K562 (cell line): ENCODE data around the gene KDF1. TPM values are rescaled to one million over a fixed set of nuclear protein-coding genes. Genes with fewer than 3 reads are reported as not detected.
A peak's percentile ranks its signal among the peaks of the same experiment; 100 is the strongest.

Experiments
- ARID4B ChIP-seq: sonication (generic); formaldehyde crosslinking; IDR thresholded peaks from 2 replicates; pipeline ENCODE4 v1.8.0; 2022; ENCODE audit warnings: mild to moderate bottlenecking, missing genetic modification reagents
- CBX2 ChIP-seq: fragments of 200-600 bp; sonication (generic); IDR thresholded peaks from one replicate; pipeline ENCODE4 v1.6.1; 2012; ENCODE audit warnings: mild to moderate bottlenecking, low read length, inconsistent platforms; ENCODE audit not compliant: insufficient read depth, poor library complexity, severe bottlenecking
- CHD4 ChIP-seq: fragments of 200-600 bp; sonication (generic); IDR thresholded peaks from 3 replicates; pipeline ENCODE4 v1.6.1; 2012; ENCODE audit warnings: low read depth, mild to moderate bottlenecking, mixed read lengths, low read length, inconsistent platforms; ENCODE audit not compliant: insufficient read depth, insufficient replicate concordance, poor library complexity, severe bottlenecking
- ELF1 ChIP-seq: fragments of 200-800 bp; sonication (Bioruptor generic); IDR thresholded peaks from 2 replicates; pipeline ENCODE4 v1.6.1; 2016; ENCODE audit warnings: missing genetic modification characterization, missing compliant biosample characterization
- GABPA ChIP-seq: fragments of 200-800 bp; sonication (Bioruptor generic); conservative IDR thresholded peaks from 2 replicates; pipeline ENCODE4 v1.6.1; 2016; ENCODE audit warnings: low read depth, missing genetic modification characterization, missing compliant biosample characterization
- HDAC2 ChIP-seq: fragments of 450-650 bp; IDR thresholded peaks from 2 replicates; pipeline ENCODE4 v1.6.1; 2016; ENCODE audit warnings: mild to moderate bottlenecking
- HES1 ChIP-seq: fragments of 450-650 bp; IDR thresholded peaks from 2 replicates; pipeline ENCODE4 v1.6.1; 2016; ENCODE audit warnings: low read depth, mild to moderate bottlenecking, moderate library complexity
- HMGXB4 ChIP-seq: sonication (generic); formaldehyde crosslinking; IDR thresholded peaks from 2 replicates; pipeline ENCODE4 v1.8.1; 2023; ENCODE audit warnings: mild to moderate bottlenecking, missing genetic modification reagents
- KAT7 ChIP-seq: sonication (generic); formaldehyde crosslinking; IDR thresholded peaks from 2 replicates; pipeline ENCODE4 v1.8.0; 2022; ENCODE audit warnings: missing genetic modification reagents, mild to moderate bottlenecking, borderline replicate concordance
- NUFIP1 ChIP-seq: fragments of 450-650 bp; IDR thresholded peaks from 2 replicates; pipeline ENCODE4 v1.6.1; 2018; ENCODE audit not compliant: partially characterized antibody
- SMARCE1 ChIP-seq: fragments of 450-650 bp; IDR thresholded peaks from 2 replicates; pipeline ENCODE4 v1.7.1; 2016; ENCODE audit warnings: mild to moderate bottlenecking
- SNIP1 ChIP-seq: fragments of 450-650 bp; IDR thresholded peaks from 2 replicates; pipeline ENCODE4 v1.7.1; 2017; ENCODE audit warnings: low read depth, mild to moderate bottlenecking
- SRSF7 ChIP-seq: fragments of 200-400 bp; formaldehyde crosslinking; optimal IDR thresholded peaks from 2 replicates; pipeline ENCODE3; 2017; ENCODE audit warnings: mild to moderate bottlenecking, low read depth, low read length
- TARDBP ChIP-seq: fragments of 450-650 bp; IDR thresholded peaks from 2 replicates; pipeline ENCODE4 v1.6.1; 2016
- ZNF165 ChIP-seq: fragments of 250-450 bp; sonication (Bioruptor Pico); IDR thresholded peaks from 2 replicates; pipeline ENCODE4 v1.4.0; 2020; ENCODE audit warnings: borderline replicate concordance
- ZNF232 ChIP-seq: sonication (generic); formaldehyde crosslinking; IDR thresholded peaks from 2 replicates; pipeline ENCODE4 v1.8.0; 2022; ENCODE audit warnings: mild to moderate bottlenecking, missing genetic modification reagents
- ZNF316 ChIP-seq: fragments of 450-650 bp; IDR thresholded peaks from 2 replicates; pipeline ENCODE4 v1.6.1; 2016
- ZNF347 ChIP-seq: fragments of 450-650 bp; formaldehyde crosslinking; IDR thresholded peaks from 2 replicates; pipeline ENCODE4 v1.4.0; 2020; ENCODE audit warnings: low read depth, mild to moderate bottlenecking, moderate library complexity
- ZNF830 ChIP-seq: fragments of 250-450 bp; sonication (Bioruptor Pico); IDR thresholded peaks from 2 replicates; pipeline ENCODE4 v1.5.0; 2021; ENCODE audit warnings: mild to moderate bottlenecking
- polyA plus RNA-seq, 8 experiments: library from polyadenylated mRNA; depleted of rRNA in 4 of 8; stranded (reverse) in 5 of 8; unstranded in 3 of 8; fragments of >200 nt; fragmentation: Nextera tagmentation in 2 of 8; fragmentation: Illumina TruSeq in 1 of 8; extraction: Ambion mirVana in 2 of 8; extraction: Trizol in 1 of 8; gene quantifications; 2 replicates each; pipeline versions ENCODE4 v1.2.1 to v1.2.3, GENCODE V29; 2011 to 2014; ENCODE audit warnings: inconsistent platforms in 1 of 8, missing spikeins in 1 of 8
- total RNA-seq, 7 experiments: library from RNA; depleted of rRNA in 6 of 7; stranded (reverse); fragments of >200 nt in 6 of 7; fragmentation: Illumina TruSeq in 2 of 7; extraction: Trizol in 2 of 7; gene quantifications; 2 replicates each; pipeline versions ENCODE4 v1.2.1 to v1.2.3, GENCODE V29; 2011 to 2021; ENCODE audit warnings: low replicate concordance in 1 of 7
- TF ChIP-seq, protein P1 (sequence below): fragments of 450-650 bp; IDR thresholded peaks from 2 replicates; pipeline ENCODE4 v1.6.1; 2014; ENCODE audit warnings: low read depth, mild to moderate bottlenecking, moderate library complexity, borderline replicate concordance

KDF1 gene
- total and polyA plus RNA-seq, 9 of the 15 experiments (the other 6 are each of a cell fraction or from before 2014, with no cell fraction given) = 0.38 to 1.9 (median 0.83) TPM

GRCh38 chr1:26959722-26960624, at the start of gene KDF1 (continued):
- no peak for TF ChIP-seq NUFIP1
- no peak for TF ChIP-seq ZNF165
- no peak for TF ChIP-seq CBX2
- TF ChIP-seq HDAC2 = no peak
- no peak for TF ChIP-seq SNIP1
- TF ChIP-seq, protein P1, sequence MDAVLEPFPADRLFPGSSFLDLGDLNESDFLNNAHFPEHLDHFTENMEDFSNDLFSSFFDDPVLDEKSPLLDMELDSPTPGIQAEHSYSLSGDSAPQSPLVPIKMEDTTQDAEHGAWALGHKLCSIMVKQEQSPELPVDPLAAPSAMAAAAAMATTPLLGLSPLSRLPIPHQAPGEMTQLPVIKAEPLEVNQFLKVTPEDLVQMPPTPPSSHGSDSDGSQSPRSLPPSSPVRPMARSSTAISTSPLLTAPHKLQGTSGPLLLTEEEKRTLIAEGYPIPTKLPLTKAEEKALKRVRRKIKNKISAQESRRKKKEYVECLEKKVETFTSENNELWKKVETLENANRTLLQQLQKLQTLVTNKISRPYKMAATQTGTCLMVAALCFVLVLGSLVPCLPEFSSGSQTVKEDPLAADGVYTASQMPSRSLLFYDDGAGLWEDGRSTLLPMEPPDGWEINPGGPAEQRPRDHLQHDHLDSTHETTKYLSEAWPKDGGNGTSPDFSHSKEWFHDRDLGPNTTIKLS = no peak
- TF ChIP-seq ZNF316 = no peak
- no peak for TF ChIP-seq HES1
- no peak for TF ChIP-seq CHD4
- TF ChIP-seq ZNF232 (CRISPR knock-in tag) = no peak; the same call in 1 of the 2 replicates
- TF ChIP-seq ARID4B (CRISPR knock-in tag) = peak; percentile 62
- TF ChIP-seq SRSF7 = no peak
- TF ChIP-seq TARDBP = no peak
- TF ChIP-seq SMARCE1 = no peak
- no peak for TF ChIP-seq ZNF347
- 0 out of 2 replicates have a peak, but pooled peaks have one; percentile 23 for TF ChIP-seq GABPA (tag)
- no peak for TF ChIP-seq ZNF830 (CRISPR knock-in tag)
- TF ChIP-seq ELF1 = peak; percentile 75
- TF ChIP-seq KAT7 = no peak; the same call in 1 of the 2 replicates
- peak; percentile 85; the same call in 1 of the 2 replicates for TF ChIP-seq HMGXB4 (CRISPR knock-in tag)
